IPS-15b (cell line): Measurements from ENCODE around the gene DBT.
A peak's percentile ranks its signal among the peaks of the same experiment; 100 is the strongest.
"Not testable (repeated sequence)": the region's sequence is repeated elsewhere in the genome, so short reads cannot be mapped to it uniquely, and the experiment has no call there.

ENCODE experiments used
- H3K27me3 ChIP-seq: one replicate; pipeline ENCODE4 v1.6.1; 2013; ENCODE audit warnings: low read length; ENCODE audit not compliant: control insufficient read depth, insufficient read depth
- H3K36me3 ChIP-seq: one replicate; pipeline ENCODE4 v1.6.1; 2013; ENCODE audit warnings: low read length; ENCODE audit not compliant: control insufficient read depth, insufficient read depth
- H3K4me1 ChIP-seq: one replicate; pipeline ENCODE4 v1.6.1; 2013; ENCODE audit warnings: mild to moderate bottlenecking, low read length; ENCODE audit not compliant: control insufficient read depth, insufficient read depth
- H3K4me3 ChIP-seq: one replicate; pipeline ENCODE4 v1.5.1; 2013; ENCODE audit warnings: low read depth, low read length
- H3K9ac ChIP-seq: one replicate; pipeline ENCODE4 v1.6.1; 2013; ENCODE audit warnings: low read depth, mild to moderate bottlenecking, low read length
- H3K9me3 ChIP-seq: one replicate; pipeline ENCODE4 v1.6.1; 2013; ENCODE audit warnings: mild to moderate bottlenecking, low read length; ENCODE audit not compliant: control insufficient read depth, insufficient read depth

DBT gene

GRCh38 chr1:100219883-100220282 is 29.8 kb downstream of the DBT start:
- no peaks in the 10 kb centered on the region for H3K36me3 ChIP-seq
- H3K9me3 ChIP-seq, result no peaks in the 10 kb centered on the region
- H3K9ac ChIP-seq, result no peak overlapping the region
- H3K4me3 ChIP-seq, result no peak overlapping the region
- H3K4me1 ChIP-seq, result no peaks in the 10 kb centered on the region
- no peaks in the 10 kb centered on the region for H3K27me3 ChIP-seq

DNA sequence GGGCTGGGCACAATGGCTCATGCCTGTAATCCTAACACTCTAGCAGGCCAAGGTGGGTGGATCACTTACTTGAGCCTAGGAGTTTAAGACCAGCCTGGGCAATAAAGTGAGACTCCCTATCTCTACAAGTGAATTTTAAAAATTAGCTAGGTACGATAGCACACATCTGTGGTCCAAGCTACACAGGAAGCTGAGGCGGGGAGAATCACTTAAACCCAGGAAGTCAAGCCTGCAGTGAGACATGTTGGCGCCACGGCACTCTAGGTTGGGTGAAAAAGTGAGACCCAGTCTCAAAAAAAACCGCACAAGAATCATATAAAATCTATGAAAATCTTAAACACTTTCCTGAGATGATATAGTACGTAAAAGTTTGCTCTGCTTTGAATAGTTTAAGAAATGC is 30.2 kb downstream of the DBT start:
- H3K4me1 ChIP-seq, result no peaks in the 10 kb centered on the region
- H3K36me3 ChIP-seq, result no peaks in the 10 kb centered on the region
- no peaks in the 10 kb centered on the region for H3K27me3 ChIP-seq
- no peak overlapping the region for H3K4me3 ChIP-seq
- H3K9me3 ChIP-seq, result no peaks in the 10 kb centered on the region
- no peak overlapping the region for H3K9ac ChIP-seq

- Histone ChIP-seq H3K9ac (no peak overlapping the region), H3K36me3 (no peaks in the 10 kb centered on the region), H3K9me3 (no peaks in the 10 kb centered on the region), H3K4me1 (no peaks in the 10 kb centered on the region), H3K4me3 (no peak overlapping the region), H3K27me3 (no peaks in the 10 kb centered on the region)
Measured at GRCh38 chr1:100217834-100218233, 31.8 kb downstream of the DBT start.

DNA sequence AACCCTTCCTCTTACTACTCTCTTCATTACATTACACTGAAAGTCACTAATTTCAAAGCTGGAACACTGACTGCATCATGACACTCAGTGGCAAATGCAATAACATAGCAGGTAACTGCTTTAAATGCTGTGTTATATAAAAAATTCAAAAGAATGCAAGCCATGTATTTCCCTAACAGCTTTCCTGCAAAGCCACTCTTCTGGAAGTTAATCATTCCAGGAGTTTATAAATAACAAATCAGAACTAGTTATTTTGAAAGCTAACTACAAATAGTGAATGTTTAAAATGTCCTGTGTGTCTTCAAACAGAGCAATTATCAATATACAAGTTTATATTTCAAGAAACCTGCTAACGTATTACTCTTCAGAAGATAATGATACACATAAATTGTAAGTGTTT is 34.5 kb downstream of the DBT start:
- no peaks in the 10 kb centered on the region for H3K27me3 ChIP-seq
- peaks cover 4% of the 10 kb centered on the region for H3K36me3 ChIP-seq
- H3K4me3 ChIP-seq, result no peak overlapping the region
- no peak overlapping the region for H3K9ac ChIP-seq
- no peaks in the 10 kb centered on the region for H3K4me1 ChIP-seq
- no peaks in the 10 kb centered on the region for H3K9me3 ChIP-seq

DNA sequence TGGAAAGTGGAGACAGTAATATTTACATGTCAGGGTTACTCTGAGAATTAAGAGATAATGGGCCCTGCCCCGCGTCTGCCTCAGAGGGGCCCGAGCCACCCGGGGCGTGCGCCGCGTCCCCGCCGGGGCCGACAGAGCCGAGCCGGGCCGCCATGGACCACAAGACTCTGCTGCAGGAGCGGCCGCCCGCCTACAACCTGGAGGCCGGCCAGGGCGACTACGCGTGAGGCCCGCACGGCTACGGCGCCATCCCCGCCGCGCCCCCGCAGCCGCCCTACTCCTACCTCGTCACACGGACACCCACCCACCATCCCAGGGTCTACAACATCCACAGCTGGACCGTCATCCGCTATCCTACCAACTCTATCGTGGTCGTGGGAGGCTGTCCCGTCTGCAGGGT is 36.5 kb downstream of the DBT start:
- Histone ChIP-seq H3K4me3 (no peak overlapping the region), H3K9ac (no peak overlapping the region), H3K9me3 (no peaks in the 10 kb centered on the region), H3K27me3 (no peaks in the 10 kb centered on the region), H3K36me3 (peaks cover 4% of the 10 kb centered on the region), H3K4me1 (no peaks in the 10 kb centered on the region)

DNA sequence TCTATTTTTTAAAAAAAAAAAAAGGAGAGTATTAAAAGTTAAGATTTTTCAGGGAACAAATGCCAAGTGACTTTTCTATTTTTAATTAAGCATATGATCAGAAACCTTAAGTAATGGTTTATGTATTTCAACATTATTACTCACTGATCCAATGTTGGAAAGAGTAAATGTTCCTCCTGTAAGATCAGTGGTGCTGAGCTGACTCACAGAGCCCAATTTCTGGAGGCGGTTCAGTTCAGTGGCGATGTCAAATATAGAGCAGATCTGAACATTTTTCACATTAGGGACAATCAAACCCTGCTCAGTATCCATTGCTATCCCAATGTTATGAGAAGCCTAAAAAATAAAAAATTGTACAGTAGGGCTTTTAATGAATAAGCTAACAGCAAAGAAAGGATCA is 43.3 kb downstream of the DBT start:
- Histone ChIP-seq H3K9me3 (no peaks in the 10 kb centered on the region), H3K36me3 (peaks cover 5% of the 10 kb centered on the region), H3K4me3 (no peak overlapping the region), H3K4me1 (no peaks in the 10 kb centered on the region), H3K27me3 (no peaks in the 10 kb centered on the region), H3K9ac (no peak overlapping the region)

- H3K9me3 ChIP-seq, H3K4me3 ChIP-seq, H3K27me3 ChIP-seq, H3K9ac ChIP-seq, H3K4me1 ChIP-seq, H3K36me3 ChIP-seq: not testable (repeated sequence)
Measured at GRCh38 chr1:100205593-100205992, 44.0 kb downstream of the DBT start.

DNA sequence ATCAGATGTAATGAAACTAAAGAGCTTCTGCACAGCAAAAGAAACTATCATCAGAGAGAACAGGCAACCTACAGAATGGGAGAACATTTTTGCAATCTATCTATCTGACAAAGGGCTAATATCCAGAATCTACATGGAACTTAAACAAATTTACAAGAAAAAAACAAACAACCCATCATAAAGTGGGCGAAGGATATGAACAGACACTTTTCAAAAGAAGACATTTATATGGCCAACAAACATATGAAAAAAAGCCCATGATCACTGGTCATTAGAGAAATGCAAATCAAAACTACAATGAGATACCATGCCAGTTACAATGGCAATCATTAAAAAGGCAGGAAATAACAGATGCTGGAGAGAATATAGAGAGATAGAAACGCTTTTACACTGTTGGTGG is 44.5 kb downstream of the DBT start:
- H3K36me3 ChIP-seq, H3K9me3 ChIP-seq, H3K4me1 ChIP-seq, H3K27me3 ChIP-seq, H3K9ac ChIP-seq, H3K4me3 ChIP-seq: not testable (repeated sequence)

DNA sequence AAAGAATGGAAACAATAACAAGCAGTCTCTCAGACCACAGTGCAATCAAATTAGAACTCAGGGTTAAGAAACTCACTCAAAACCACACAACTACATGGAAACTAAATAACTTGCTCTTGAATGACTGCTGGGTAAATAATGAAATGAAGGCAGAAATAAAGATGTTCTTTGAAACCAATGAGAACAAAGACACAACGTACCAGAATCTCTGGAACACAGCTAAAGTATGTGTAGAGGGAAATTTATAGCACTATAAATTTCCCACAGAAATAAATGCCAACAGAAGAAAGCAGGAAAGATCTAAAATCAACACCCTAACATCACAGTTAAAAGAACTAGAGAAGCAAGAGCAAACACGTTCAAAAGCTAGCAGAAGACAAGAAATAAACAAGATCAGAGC is 46.9 kb downstream of the DBT start:
- H3K9me3 ChIP-seq, H3K4me3 ChIP-seq, H3K36me3 ChIP-seq, H3K9ac ChIP-seq, H3K27me3 ChIP-seq, H3K4me1 ChIP-seq: not testable (repeated sequence)

- H3K4me1 ChIP-seq, H3K27me3 ChIP-seq, H3K36me3 ChIP-seq, H3K4me3 ChIP-seq, H3K9me3 ChIP-seq: not testable (repeated sequence)
- peak overlapping the region; percentile 24 for H3K9ac ChIP-seq
Measured at GRCh38 chr1:100200060-100200459, 49.6 kb downstream of the DBT start.

DNA sequence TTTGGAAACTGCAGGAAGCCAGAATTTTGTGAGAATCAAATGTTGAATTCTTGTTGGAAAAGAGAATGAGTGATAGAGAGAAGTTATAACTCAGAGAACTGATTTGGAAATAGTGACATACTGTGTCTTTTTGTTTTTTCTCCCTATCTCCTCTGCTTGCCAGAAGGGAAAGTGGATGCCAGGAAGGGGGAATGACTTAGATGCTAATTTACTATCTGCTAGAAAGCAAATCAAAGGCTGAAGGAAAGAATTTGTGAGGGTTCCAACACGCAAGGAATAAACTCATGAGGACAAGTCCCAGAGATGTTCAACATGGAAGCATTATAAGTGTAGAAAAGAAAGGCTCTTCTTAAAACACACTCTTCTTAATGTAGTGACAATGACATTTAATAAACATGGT is 51.0 kb downstream of the DBT start:
- no peak overlapping the region for H3K9ac ChIP-seq

DNA sequence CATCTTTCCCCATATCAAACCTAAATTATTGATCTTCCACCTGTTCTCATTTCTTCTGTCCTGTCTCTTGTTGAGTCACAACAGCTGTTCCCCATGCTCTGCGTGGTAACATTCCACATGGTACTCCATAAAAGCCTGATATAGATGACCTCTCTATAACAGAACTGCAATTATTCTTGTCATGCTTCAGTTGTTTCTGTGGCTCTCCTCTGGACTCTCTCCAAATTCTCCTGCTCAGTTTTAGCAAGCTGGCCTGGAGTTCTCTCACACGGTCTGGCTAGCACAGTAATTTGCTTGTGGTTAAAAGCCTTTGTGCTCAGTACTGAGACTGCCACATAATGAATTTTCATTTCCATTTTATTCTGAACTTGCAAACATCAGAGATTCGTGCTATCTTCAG is 61.0 kb downstream of the DBT start:
- H3K27me3 ChIP-seq, result no peaks in the 10 kb centered on the region
- no peak overlapping the region for H3K9ac ChIP-seq
- H3K4me1 ChIP-seq, result no peaks in the 10 kb centered on the region
- no peaks in the 10 kb centered on the region for H3K36me3 ChIP-seq
- no peak overlapping the region for H3K4me3 ChIP-seq
- no peaks in the 10 kb centered on the region for H3K9me3 ChIP-seq

More for the DNA sequence above, 51.0 kb downstream of the DBT start:
- Histone ChIP-seq H3K9me3 (no peaks in the 10 kb centered on the region), H3K4me1 (peaks cover 3% of the 10 kb centered on the region), H3K27me3 (no peaks in the 10 kb centered on the region), H3K4me3 (no peak overlapping the region), H3K36me3 (peaks cover 3% of the 10 kb centered on the region)

DNA sequence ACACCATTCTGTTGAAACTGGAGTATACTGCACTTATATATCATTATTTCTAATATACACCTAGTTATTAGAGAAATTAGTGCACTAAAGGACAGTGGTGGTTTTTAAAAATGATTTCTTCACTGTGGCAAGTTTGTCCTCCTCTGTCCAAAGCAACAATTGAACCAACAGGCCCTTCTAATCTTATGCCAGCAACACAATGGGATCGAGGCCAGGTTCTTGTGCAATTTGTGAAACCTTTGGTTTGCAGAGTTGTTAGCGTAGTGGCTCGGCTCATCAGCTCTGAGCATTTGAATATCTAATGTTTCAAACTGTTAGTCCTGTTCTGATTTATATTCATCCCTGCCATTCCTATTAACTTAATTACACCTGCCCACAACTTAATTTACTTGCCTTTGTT is 61.7 kb downstream of the DBT start:
- no peaks in the 10 kb centered on the region for H3K9me3 ChIP-seq
- no peaks in the 10 kb centered on the region for H3K4me1 ChIP-seq
- no peaks in the 10 kb centered on the region for H3K27me3 ChIP-seq
- H3K36me3 ChIP-seq, result no peaks in the 10 kb centered on the region
- no peak overlapping the region for H3K4me3 ChIP-seq
- H3K9ac ChIP-seq, result no peak overlapping the region
